ENCODE results near the gene PCSK7.

GRCh38 chr11:117192401-117192875, 39.4 kb downstream of the PCSK7 start:
- no peak for TF ChIP-seq EZH2 (IDR thresholded peaks at IDR 0.05; ENCODE audit: insufficient read depth, poor library complexity, severe bottlenecking)
- TF ChIP-seq EZH2phosphoT487 (IDR thresholded peaks at IDR 0.05; ENCODE audit: insufficient read depth, low read depth): no peak

Measured in GM23248 (cell line).